Measurements from ENCODE around the gene PANK4.
"Not testable (repeated sequence)": the region's sequence is repeated elsewhere in the genome, so short reads cannot be mapped to it uniquely, and the experiment has no call there.

Gene PANK4

GRCh38 chr1:2460996-2461751 is 65.2 kb downstream of the PANK4 start:
- no peak for TF ChIP-seq CTCF (conservative IDR thresholded peaks at IDR 0.05; ENCODE audit: low read depth, low read length)
- DNase-seq (ENCODE audit: low read depth) = no peak
- H3K4me3 ChIP-seq (ENCODE audit: low read length) = no peak overlapping the region

- DNase-seq (ENCODE audit: low read depth) = no peak
- no peak for TF ChIP-seq CTCF (conservative IDR thresholded peaks at IDR 0.05; ENCODE audit: low read depth, low read length)
- no peak overlapping the region for H3K4me3 ChIP-seq (ENCODE audit: low read length)
Observed at GRCh38 chr1:2460203-2460602, 66.2 kb downstream of the PANK4 start.

GRCh38 chr1:2459757-2460156 is 66.6 kb downstream of the PANK4 start:
- TF ChIP-seq CTCF (conservative IDR thresholded peaks at IDR 0.05; ENCODE audit: low read depth, low read length) = peak; percentile 6
- no peak for DNase-seq (ENCODE audit: low read depth)

GRCh38 chr1:2459102-2459753 is 67.2 kb downstream of the PANK4 start:
- H3K4me3 ChIP-seq (ENCODE audit: low read length); DNase-seq (ENCODE audit: low read depth): not testable (repeated sequence)

More at GRCh38 chr1:2459757-2460156, 66.6 kb downstream of the PANK4 start:
- H3K4me3 ChIP-seq (ENCODE audit: low read length) = no peak overlapping the region

- no peak overlapping the region for H3K4me3 ChIP-seq (ENCODE audit: low read length)
- no peak for TF ChIP-seq CTCF (conservative IDR thresholded peaks at IDR 0.05; ENCODE audit: low read depth, low read length)
- DNase-seq (ENCODE audit: low read depth) = no peak
Observed at GRCh38 chr1:2458687-2459086, 67.7 kb downstream of the PANK4 start.

Data from retinal pigment epithelial cell (primary cell).